Measurements from ENCODE around the gene IFITM2. TPM values are rescaled to one million over a fixed set of nuclear protein-coding genes. Genes with fewer than 3 reads are reported as not detected.
"Not testable (repeated sequence)": the region's sequence is repeated elsewhere in the genome, so short reads cannot be mapped to it uniquely, and the experiment has no call there.

Gene IFITM2
- polyA plus RNA-seq, 1 experiment = 219 TPM

DNA sequence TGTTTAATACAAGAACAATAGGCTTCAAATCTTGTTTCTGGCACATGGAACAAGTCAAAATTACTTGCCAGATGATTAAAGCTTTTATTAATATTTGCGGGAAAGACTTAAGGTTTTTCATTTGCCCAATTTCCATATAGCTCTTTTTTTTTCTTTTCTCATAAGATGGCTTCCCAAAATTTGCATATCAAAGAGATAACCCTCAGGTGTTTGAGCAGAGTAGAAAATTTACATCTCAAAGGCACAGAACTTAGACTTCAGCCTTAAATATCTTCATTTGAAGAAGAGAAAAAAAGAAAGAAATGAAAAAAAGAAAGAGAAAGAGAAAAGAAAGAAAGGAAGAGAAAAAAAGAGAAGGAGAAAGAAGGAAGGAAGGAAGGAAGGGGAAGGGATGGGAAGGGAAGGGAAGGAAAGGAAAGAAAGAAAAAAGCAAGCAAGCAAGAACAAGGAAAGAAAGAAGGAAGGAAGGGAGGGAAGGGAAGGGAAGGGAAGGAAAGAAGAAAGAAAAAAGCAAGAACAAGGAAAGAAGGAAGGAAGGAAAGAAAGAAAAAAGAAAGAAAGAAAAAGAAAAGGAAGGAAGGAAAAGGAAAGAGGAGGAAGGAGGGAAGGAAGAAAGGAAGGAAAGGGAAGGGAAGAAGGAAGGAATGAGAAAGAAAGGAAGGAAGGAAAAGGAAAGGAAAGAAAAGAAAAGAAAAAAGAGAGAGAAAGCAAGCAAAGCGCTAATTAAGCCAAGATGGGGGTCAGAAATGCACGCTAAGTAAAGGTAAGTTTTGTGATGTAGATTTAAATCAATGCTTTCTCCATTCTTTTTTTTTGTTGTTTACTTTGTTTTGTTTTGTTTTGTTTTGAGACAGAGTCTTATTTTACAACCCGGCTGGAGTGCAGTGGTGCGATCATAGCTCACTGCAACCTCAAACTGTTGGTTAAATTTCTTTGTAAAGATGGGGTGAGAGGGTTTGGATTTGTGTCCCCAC lies 33.2 kb downstream of the IFITM2 start:
- CTCF ChIA-PET = interaction anchor here (0.6 to 3.5 kb wide), 4 partner anchors 13 to 90 kb away, joined by 3 to 11 read pairs (median 3); partner anchors contain the start of gene IFITM5
- POLR2A ChIA-PET = no interaction called here

DNA sequence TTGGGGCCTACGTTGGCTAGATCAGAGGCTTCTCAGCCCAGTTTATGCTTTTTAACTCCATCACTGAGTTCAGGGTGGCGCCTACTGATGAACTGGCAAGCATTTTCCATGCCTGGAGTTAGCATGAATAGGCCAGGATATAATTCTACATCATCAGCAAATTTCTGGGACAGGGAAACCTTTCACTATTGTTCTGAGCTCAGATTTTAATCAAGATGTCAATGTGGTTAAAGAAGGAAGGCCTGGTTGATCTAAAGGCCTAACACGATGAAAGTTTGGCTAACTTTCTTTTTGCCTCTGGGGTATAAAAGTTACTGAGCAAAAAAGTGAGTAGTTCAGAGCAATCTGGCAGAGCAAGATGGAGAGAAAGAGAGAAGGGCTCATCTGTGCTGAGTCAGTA lies 34.7 kb downstream of the IFITM2 start:
- no peaks in the 10 kb centered on the region for H3K27me3 ChIP-seq (ENCODE audit: control insufficient read depth, insufficient read depth, low read length)
- no peaks in the 10 kb centered on the region for H3K9me3 ChIP-seq (ENCODE audit: control insufficient read depth, insufficient read depth, low read length)
- ChIA-PET CTCF (no interaction called here), POLR2A (no interaction called here)
- TF ChIP-seq, protein P1, sequence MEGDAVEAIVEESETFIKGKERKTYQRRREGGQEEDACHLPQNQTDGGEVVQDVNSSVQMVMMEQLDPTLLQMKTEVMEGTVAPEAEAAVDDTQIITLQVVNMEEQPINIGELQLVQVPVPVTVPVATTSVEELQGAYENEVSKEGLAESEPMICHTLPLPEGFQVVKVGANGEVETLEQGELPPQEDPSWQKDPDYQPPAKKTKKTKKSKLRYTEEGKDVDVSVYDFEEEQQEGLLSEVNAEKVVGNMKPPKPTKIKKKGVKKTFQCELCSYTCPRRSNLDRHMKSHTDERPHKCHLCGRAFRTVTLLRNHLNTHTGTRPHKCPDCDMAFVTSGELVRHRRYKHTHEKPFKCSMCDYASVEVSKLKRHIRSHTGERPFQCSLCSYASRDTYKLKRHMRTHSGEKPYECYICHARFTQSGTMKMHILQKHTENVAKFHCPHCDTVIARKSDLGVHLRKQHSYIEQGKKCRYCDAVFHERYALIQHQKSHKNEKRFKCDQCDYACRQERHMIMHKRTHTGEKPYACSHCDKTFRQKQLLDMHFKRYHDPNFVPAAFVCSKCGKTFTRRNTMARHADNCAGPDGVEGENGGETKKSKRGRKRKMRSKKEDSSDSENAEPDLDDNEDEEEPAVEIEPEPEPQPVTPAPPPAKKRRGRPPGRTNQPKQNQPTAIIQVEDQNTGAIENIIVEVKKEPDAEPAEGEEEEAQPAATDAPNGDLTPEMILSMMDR (IDR thresholded peaks at IDR 0.05; ENCODE audit: low read depth, low read length) = no peak
- DNase-seq (ENCODE audit: low read depth, low spot score) = no peak
- no peak overlapping the region for H3K4me3 ChIP-seq (ENCODE audit: low read depth, low read length)
- H3K27ac ChIP-seq (ENCODE audit: low read depth, low read length) = no peak overlapping the region

More for the DNA sequence above, 33.2 kb downstream of the IFITM2 start:
- no peak for DNase-seq (ENCODE audit: low read depth, low spot score)
- H3K27ac ChIP-seq (ENCODE audit: low read depth, low read length) = no peak overlapping the region
- TF ChIP-seq, protein P1 (IDR thresholded peaks at IDR 0.05; ENCODE audit: low read depth, low read length) = no peak
- no peaks in the 10 kb centered on the region for H3K27me3 ChIP-seq (ENCODE audit: control insufficient read depth, insufficient read depth, low read length)
- H3K9me3 ChIP-seq (ENCODE audit: control insufficient read depth, insufficient read depth, low read length) = no peaks in the 10 kb centered on the region
- no peak overlapping the region for H3K4me3 ChIP-seq (ENCODE audit: low read depth, low read length)

DNA sequence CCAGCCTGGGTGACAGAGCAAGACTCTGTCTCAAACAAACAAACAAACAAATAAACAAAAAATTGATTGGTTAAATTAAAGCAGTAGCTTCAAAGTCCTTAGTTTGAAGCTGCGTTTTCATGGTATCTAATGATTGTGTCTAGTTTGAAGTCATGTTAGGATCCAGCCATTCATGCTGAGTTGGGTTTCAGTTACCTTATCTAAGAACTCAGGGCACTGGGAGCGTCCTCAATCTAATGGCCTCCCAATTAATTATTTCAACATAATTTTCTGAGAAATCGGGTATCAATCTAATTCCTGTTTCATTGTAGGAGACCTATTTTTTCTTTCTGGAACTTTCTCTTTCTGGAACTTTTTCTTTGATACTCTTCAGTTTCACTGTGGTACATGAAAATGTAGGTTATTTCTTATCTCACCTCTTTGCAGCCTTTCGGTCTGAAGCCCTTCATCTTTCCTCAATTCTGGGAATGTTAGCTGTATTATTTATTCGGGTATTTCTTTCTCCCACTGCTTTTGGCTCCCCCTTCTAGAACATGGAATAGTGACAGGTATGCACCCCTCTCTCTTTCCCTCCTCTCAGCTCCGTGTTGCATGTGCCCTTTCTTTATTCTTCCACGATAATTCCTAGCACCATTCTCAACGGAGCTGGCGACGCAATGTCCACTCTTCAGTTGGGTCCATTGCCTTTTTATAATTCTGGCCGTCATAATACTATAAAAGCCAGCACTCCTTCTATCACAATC lies 37.4 kb downstream of the IFITM2 start:
- TF ChIP-seq, protein P1 (IDR thresholded peaks at IDR 0.05; ENCODE audit: low read depth, low read length) = no peak
- ChIA-PET CTCF (interaction anchor here (1.2 kb wide), 1 partner anchor 16 kb away, joined by 3 read pairs; no protein-coding TSS in a partner anchor), POLR2A (interaction anchor here (1.2 kb wide), 1 partner anchor 10 kb away, joined by 3 read pairs; no protein-coding TSS in a partner anchor)
- no peak for DNase-seq (ENCODE audit: low read depth, low spot score)
- H3K27ac ChIP-seq (ENCODE audit: low read depth, low read length) = no peak overlapping the region
- no peak overlapping the region for H3K4me3 ChIP-seq (ENCODE audit: low read depth, low read length)
- H3K9me3 ChIP-seq (ENCODE audit: control insufficient read depth, insufficient read depth, low read length) = no peaks in the 10 kb centered on the region
- no peaks in the 10 kb centered on the region for H3K27me3 ChIP-seq (ENCODE audit: control insufficient read depth, insufficient read depth, low read length)

DNA sequence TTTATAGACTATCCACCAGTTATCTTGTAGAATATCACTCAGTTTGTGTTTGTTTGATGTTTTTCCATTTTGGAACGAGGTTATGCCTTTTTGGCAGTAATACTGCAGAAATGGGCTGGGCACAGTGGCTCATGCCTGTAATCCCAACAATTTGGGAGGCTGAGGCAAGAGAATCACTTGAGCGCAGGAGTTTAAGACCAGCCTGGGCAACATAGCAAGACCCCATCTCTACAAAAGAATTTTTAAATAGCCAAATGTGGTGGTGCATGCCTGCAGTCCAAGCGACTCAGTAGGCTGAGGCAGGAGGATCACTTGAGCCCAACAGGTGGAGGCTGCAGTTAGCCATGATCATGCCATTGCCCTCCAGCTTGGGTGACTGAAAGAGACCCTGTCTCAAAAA lies 38.9 kb downstream of the IFITM2 start:
- TF ChIP-seq, protein P1 (IDR thresholded peaks at IDR 0.05; ENCODE audit: low read depth, low read length) = no peak
- Histone ChIP-seq H3K9me3 (ENCODE audit: control insufficient read depth, insufficient read depth, low read length) (no peaks in the 10 kb centered on the region), H3K27me3 (ENCODE audit: control insufficient read depth, insufficient read depth, low read length) (no peaks in the 10 kb centered on the region), H3K4me3 (ENCODE audit: low read depth, low read length) (no peak overlapping the region), H3K27ac (ENCODE audit: low read depth, low read length) (no peak overlapping the region)
- POLR2A ChIA-PET = no interaction called here
- no peak for DNase-seq (ENCODE audit: low read depth, low spot score)
- CTCF ChIA-PET = no interaction called here

DNA sequence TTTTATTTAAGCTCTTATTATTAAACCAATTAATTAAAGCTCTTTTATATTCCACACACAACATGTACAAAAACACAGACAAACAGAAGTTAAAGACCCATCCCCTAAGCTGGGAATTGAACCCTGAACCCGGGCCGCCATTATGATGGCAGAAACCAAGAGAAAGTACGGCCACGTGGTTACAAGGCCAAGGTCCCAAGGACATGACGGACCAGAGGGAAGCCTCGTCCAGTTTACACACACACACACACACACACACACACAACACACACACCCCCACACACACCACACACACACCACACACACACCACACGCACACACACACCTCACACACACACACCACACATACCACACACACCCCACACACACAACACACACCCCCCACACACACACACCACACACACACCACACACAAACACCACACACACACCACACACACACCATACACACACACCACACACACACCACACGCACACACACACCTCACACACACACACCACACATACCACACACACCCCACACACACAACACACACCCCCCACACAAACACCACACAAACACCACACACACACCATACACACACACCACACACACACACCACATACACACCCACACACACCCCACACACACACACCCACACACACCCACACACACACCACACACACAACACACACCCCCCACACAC lies 41.8 kb downstream of the IFITM2 start:
- POLR2A ChIA-PET; H3K4me3 ChIP-seq (ENCODE audit: low read depth, low read length): not testable (repeated sequence)
- CTCF ChIA-PET = interaction anchor here (0.9 kb wide), 1 partner anchor 10 kb away, joined by 3 read pairs; no protein-coding TSS in a partner anchor

GRCh38 chr11:350033-350722 lies 42.6 kb downstream of the IFITM2 start:
- H3K27me3 ChIP-seq (ENCODE audit: control insufficient read depth, insufficient read depth, low read length); H3K27ac ChIP-seq (ENCODE audit: low read depth, low read length); H3K4me3 ChIP-seq (ENCODE audit: low read depth, low read length); POLR2A ChIA-PET; DNase-seq (ENCODE audit: low read depth, low spot score); CTCF ChIA-PET; H3K9me3 ChIP-seq (ENCODE audit: control insufficient read depth, insufficient read depth, low read length): not testable (repeated sequence)

More for the DNA sequence above, 41.8 kb downstream of the IFITM2 start:
- DNase-seq (ENCODE audit: low read depth, low spot score); H3K27ac ChIP-seq (ENCODE audit: low read depth, low read length); H3K9me3 ChIP-seq (ENCODE audit: control insufficient read depth, insufficient read depth, low read length); H3K27me3 ChIP-seq (ENCODE audit: control insufficient read depth, insufficient read depth, low read length): not testable (repeated sequence)
